ENCODE data around the gene THPO.

THPO gene

DNA sequence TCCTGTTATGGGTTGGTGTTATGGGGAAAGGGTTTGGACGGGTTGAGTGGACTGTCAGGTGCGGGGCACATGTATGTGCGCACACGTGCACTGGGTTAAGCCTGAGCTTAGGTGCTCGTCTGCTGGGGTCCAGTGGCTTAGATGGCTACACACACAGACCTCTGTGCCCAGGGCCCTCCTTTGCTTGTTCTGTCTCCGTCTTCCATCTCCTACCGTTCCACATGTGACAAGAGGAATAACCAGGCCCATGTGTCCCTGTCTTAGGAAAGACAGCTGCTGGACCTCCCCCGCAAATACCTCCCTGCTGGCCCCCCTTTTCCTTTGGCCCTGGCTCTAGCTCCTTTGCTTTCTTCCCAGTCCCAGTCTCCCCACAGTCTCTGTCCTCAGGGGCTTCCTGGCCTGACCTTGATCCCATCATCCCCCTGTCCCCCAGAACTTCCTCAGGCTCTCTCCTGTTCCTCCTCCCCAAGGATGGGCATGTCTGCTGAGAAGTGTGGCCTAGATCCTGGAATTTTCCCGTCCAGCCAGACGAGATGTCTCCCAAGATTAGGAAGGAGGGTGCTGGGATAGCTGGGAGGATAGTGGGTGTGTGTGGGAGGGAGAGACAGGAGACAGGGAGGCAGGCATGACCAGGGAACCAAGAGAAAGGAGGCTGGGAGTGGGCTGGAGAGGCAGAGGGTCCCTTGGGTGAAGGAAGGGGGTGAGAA is 797 bp upstream of the THPO start:
- TF ChIP-seq TCF4 (CRISPR knock-in tag; IDR thresholded peaks at IDR 0.05; ENCODE audit: borderline replicate concordance) (no peak), RARB (CRISPR knock-in tag; IDR thresholded peaks at IDR 0.05) (no peak), PPARA (CRISPR knock-in tag; IDR thresholded peaks at IDR 0.05; ENCODE audit: borderline replicate concordance) (no peak), ZFP3 (CRISPR knock-in tag; IDR thresholded peaks at IDR 0.05) (no peak), ESRRG (CRISPR knock-in tag; IDR thresholded peaks at IDR 0.05) (no peak), ZNF565 (CRISPR knock-in tag; conservative IDR thresholded peaks at IDR 0.05; ENCODE audit: low read depth) (no peak), ZNF8 (CRISPR knock-in tag; IDR thresholded peaks at IDR 0.05) (no peak), TOX (CRISPR knock-in tag; IDR thresholded peaks at IDR 0.05; ENCODE audit: borderline replicate concordance) (no peak), ZFP30 (CRISPR knock-in tag; IDR thresholded peaks at IDR 0.05) (no peak), BACH2 (CRISPR knock-in tag; IDR thresholded peaks at IDR 0.05; ENCODE audit: borderline replicate concordance) (no peak), ARNTL (CRISPR knock-in tag; IDR thresholded peaks at IDR 0.05; ENCODE audit: borderline replicate concordance, low read depth) (no peak), ZC3H10 (CRISPR knock-in tag; IDR thresholded peaks at IDR 0.05) (no peak)
- TF ChIP-seq, protein P1, sequence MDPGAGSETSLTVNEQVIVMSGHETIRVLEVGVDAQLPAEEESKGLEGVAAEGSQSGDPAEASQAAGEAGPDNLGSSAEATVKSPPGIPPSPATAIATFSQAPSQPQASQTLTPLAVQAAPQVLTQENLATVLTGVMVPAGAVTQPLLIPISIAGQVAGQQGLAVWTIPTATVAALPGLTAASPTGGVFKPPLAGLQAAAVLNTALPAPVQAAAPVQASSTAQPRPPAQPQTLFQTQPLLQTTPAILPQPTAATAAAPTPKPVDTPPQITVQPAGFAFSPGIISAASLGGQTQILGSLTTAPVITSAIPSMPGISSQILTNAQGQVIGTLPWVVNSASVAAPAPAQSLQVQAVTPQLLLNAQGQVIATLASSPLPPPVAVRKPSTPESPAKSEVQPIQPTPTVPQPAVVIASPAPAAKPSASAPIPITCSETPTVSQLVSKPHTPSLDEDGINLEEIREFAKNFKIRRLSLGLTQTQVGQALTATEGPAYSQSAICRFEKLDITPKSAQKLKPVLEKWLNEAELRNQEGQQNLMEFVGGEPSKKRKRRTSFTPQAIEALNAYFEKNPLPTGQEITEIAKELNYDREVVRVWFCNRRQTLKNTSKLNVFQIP (CRISPR knock-in tag; IDR thresholded peaks at IDR 0.05; ENCODE audit: borderline replicate concordance, low read depth) = no peak
- TF ChIP-seq, protein P2, sequence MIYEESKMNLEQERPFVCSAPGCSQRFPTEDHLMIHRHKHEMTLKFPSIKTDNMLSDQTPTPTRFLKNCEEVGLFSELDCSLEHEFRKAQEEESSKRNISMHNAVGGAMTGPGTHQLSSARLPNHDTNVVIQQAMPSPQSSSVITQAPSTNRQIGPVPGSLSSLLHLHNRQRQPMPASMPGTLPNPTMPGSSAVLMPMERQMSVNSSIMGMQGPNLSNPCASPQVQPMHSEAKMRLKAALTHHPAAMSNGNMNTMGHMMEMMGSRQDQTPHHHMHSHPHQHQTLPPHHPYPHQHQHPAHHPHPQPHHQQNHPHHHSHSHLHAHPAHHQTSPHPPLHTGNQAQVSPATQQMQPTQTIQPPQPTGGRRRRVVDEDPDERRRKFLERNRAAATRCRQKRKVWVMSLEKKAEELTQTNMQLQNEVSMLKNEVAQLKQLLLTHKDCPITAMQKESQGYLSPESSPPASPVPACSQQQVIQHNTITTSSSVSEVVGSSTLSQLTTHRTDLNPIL (CRISPR knock-in tag; IDR thresholded peaks at IDR 0.05; ENCODE audit: low read depth) = no peak
- TF ChIP-seq, protein P3, sequence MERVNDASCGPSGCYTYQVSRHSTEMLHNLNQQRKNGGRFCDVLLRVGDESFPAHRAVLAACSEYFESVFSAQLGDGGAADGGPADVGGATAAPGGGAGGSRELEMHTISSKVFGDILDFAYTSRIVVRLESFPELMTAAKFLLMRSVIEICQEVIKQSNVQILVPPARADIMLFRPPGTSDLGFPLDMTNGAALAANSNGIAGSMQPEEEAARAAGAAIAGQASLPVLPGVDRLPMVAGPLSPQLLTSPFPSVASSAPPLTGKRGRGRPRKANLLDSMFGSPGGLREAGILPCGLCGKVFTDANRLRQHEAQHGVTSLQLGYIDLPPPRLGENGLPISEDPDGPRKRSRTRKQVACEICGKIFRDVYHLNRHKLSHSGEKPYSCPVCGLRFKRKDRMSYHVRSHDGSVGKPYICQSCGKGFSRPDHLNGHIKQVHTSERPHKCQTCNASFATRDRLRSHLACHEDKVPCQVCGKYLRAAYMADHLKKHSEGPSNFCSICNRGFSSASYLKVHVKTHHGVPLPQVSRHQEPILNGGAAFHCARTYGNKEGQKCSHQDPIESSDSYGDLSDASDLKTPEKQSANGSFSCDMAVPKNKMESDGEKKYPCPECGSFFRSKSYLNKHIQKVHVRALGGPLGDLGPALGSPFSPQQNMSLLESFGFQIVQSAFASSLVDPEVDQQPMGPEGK (CRISPR knock-in tag; IDR thresholded peaks at IDR 0.05; ENCODE audit: borderline replicate concordance) = no peak
- ATAC-seq = no peak

DNA sequence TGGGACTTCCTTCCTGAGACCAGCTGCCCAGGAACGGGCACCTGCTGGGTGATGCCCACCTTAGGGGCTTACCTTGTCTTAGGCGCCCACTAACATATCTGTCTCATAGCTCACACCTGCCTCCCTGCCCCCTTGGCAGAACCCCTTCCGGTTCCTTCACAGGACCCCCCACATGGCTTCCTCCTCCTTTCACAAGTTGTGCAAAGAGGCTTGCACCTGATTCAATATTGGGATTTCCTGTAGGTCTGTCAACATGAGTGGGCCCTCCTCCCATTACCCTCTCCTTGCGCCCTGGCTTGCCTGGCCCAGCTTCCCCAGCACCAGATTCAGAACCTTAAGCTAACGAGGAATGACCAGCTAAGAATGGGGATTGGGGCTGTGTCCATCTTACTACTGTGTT is 633 bp downstream of the THPO start:
- ATAC-seq = no peak
- TF ChIP-seq ESRRG (CRISPR knock-in tag; IDR thresholded peaks at IDR 0.05) (no peak), TCF4 (CRISPR knock-in tag; IDR thresholded peaks at IDR 0.05; ENCODE audit: borderline replicate concordance) (no peak), CSDC2 (CRISPR knock-in tag; IDR thresholded peaks at IDR 0.05) (no peak), ZNF8 (CRISPR knock-in tag; IDR thresholded peaks at IDR 0.05) (no peak), RARB (CRISPR knock-in tag; IDR thresholded peaks at IDR 0.05) (no peak), ZC3H10 (CRISPR knock-in tag; IDR thresholded peaks at IDR 0.05) (no peak), ISL1 (CRISPR knock-in tag; IDR thresholded peaks at IDR 0.05) (no peak), OSR1 (CRISPR knock-in tag; IDR thresholded peaks at IDR 0.05) (no peak), ZNF565 (CRISPR knock-in tag; conservative IDR thresholded peaks at IDR 0.05; ENCODE audit: low read depth) (no peak), GLIS3 (CRISPR knock-in tag; IDR thresholded peaks at IDR 0.05) (no peak), ARNTL (CRISPR knock-in tag; IDR thresholded peaks at IDR 0.05; ENCODE audit: borderline replicate concordance, low read depth) (no peak), ZFP3 (CRISPR knock-in tag; IDR thresholded peaks at IDR 0.05) (no peak), SNAI2 (CRISPR knock-in tag; IDR thresholded peaks at IDR 0.05) (no peak), ZFP30 (CRISPR knock-in tag; IDR thresholded peaks at IDR 0.05) (no peak)
- TF ChIP-seq, protein P2 (CRISPR knock-in tag; IDR thresholded peaks at IDR 0.05; ENCODE audit: low read depth) = no peak
- TF ChIP-seq, protein P4, sequence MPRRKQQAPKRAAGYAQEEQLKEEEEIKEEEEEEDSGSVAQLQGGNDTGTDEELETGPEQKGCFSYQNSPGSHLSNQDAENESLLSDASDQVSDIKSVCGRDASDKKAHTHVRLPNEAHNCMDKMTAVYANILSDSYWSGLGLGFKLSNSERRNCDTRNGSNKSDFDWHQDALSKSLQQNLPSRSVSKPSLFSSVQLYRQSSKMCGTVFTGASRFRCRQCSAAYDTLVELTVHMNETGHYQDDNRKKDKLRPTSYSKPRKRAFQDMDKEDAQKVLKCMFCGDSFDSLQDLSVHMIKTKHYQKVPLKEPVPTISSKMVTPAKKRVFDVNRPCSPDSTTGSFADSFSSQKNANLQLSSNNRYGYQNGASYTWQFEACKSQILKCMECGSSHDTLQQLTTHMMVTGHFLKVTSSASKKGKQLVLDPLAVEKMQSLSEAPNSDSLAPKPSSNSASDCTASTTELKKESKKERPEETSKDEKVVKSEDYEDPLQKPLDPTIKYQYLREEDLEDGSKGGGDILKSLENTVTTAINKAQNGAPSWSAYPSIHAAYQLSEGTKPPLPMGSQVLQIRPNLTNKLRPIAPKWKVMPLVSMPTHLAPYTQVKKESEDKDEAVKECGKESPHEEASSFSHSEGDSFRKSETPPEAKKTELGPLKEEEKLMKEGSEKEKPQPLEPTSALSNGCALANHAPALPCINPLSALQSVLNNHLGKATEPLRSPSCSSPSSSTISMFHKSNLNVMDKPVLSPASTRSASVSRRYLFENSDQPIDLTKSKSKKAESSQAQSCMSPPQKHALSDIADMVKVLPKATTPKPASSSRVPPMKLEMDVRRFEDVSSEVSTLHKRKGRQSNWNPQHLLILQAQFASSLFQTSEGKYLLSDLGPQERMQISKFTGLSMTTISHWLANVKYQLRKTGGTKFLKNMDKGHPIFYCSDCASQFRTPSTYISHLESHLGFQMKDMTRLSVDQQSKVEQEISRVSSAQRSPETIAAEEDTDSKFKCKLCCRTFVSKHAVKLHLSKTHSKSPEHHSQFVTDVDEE (CRISPR knock-in tag; IDR thresholded peaks at IDR 0.05) = no peak
- TF ChIP-seq, protein P5, sequence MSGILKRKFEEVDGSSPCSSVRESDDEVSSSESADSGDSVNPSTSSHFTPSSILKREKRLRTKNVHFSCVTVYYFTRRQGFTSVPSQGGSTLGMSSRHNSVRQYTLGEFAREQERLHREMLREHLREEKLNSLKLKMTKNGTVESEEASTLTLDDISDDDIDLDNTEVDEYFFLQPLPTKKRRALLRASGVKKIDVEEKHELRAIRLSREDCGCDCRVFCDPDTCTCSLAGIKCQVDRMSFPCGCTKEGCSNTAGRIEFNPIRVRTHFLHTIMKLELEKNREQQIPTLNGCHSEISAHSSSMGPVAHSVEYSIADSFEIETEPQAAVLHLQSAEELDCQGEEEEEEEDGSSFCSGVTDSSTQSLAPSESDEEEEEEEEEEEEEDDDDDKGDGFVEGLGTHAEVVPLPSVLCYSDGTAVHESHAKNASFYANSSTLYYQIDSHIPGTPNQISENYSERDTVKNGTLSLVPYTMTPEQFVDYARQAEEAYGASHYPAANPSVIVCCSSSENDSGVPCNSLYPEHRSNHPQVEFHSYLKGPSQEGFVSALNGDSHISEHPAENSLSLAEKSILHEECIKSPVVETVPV (CRISPR knock-in tag; IDR thresholded peaks at IDR 0.05) = no peak
- TF ChIP-seq, protein P1 (CRISPR knock-in tag; IDR thresholded peaks at IDR 0.05; ENCODE audit: borderline replicate concordance, low read depth) = no peak

All from SK-N-SH treated with all-trans-retinoic acid at 6 μM for 48 hours (cell line).